Upper lobe of left lung (tissue), 6 donors: Measurements from ENCODE around the gene UVSSA. TPM values are rescaled to one million over a fixed set of nuclear protein-coding genes. Genes with fewer than 3 reads are reported as not detected.

Source experiments
- ATAC-seq, 2 donors: fragments of 200-7000 bp; cut with Tn5 transposase; one replicate each; pipeline ENCODE4 v1.9.1; 2022; ENCODE audit warnings: mild to moderate bottlenecking in 2 of 2, moderate library complexity in 2 of 2; ENCODE audit not compliant: low FRiP score in 2 of 2
- DNase-seq, 2 donors: peaks; one replicate each; pipeline ENCODE4 v3.0.0-alpha.2; 2019 to 2020
- H3K27ac ChIP-seq, 4 donors: fragments of 200-600 bp; sonication (generic); one replicate each; pipeline ENCODE4 v1.5.1; 2016 to 2019
- H3K27me3 ChIP-seq, 4 donors: fragments of 200-600 bp; sonication (generic); one replicate each; pipeline ENCODE4 v1.5.1; 2017 to 2019
- H3K36me3 ChIP-seq, 4 donors: fragments of 200-600 bp; sonication (generic); one replicate each; pipeline ENCODE4 v1.5.1; 2016 to 2019
- H3K4me1 ChIP-seq, 4 donors: fragments of 200-600 bp; sonication (generic); one replicate each; pipeline ENCODE4 v1.5.1; 2018 to 2019
- H3K4me3 ChIP-seq, 4 donors: fragments of 200-600 bp; sonication (generic); one replicate each; pipeline ENCODE4 v1.5.1; 2017 to 2019; ENCODE audit warnings: mild to moderate bottlenecking in 2 of 4, moderate library complexity in 1 of 4
- H3K9me3 ChIP-seq, 4 donors: fragments of 200-600 bp; sonication (generic); one replicate each; pipeline ENCODE4 v1.5.1; 2018 to 2019
- EP300 ChIP-seq, 4 donors: sonication (generic); formaldehyde crosslinking; IDR thresholded peaks; one replicate each; pipeline ENCODE4 v1.5.1; 2017; ENCODE audit warnings: antibody characterized with exemption in 4 of 4, control low read depth in 2 of 4
- POLR2A ChIP-seq, 4 donors: fragments of 450-650 bp; IDR thresholded peaks; one replicate each; pipeline ENCODE4 v1.5.1; 2016 to 2017; ENCODE audit warnings: antibody characterized with exemption in 4 of 4, mild to moderate bottlenecking in 2 of 4
- POLR2AphosphoS5 ChIP-seq, 2 donors: sonication (generic); formaldehyde crosslinking; IDR thresholded peaks; one replicate each; pipeline ENCODE4 v1.5.1; 2017; ENCODE audit warnings: antibody characterized with exemption in 2 of 2
- WGBS, 2 donors: methylation state at CpG; one replicate each; pipeline ENCODE4 v1.1.5; 2017 to 2018; 5-methylcytosine and 5-hydroxymethylcytosine counted together
- total RNA-seq, 6 donors: library from RNA; depleted of rRNA in 4 of 6; stranded (reverse); fragments of >200 nt in 4 of 6; gene quantifications; one replicate each; pipeline versions ENCODE4 v1.1.0 to v1.2.1, GENCODE V29; 2016 to 2021
- TF ChIP-seq, protein P1 (sequence below), 6 experiments: fragments of 450-650 bp in 4 of 6; fragments of 200-600 bp in 2 of 6; sonication (generic) in 2 of 6; IDR thresholded peaks; one replicate each; pipeline ENCODE4 v1.5.1; 2016 to 2019; ENCODE audit warnings: antibody characterized with exemption in 6 of 6
- donor health status: DM: no; HTN: no; CAD: no; lungs with moderate emphysema.
- donor health status: DM: no; HTN: yes; CAD: no; lungs with severe emphysema.

The UVSSA gene
- total RNA-seq, 6 donors from 2014 or later = 15.2 to 138 (median 46.5) TPM

DNA sequence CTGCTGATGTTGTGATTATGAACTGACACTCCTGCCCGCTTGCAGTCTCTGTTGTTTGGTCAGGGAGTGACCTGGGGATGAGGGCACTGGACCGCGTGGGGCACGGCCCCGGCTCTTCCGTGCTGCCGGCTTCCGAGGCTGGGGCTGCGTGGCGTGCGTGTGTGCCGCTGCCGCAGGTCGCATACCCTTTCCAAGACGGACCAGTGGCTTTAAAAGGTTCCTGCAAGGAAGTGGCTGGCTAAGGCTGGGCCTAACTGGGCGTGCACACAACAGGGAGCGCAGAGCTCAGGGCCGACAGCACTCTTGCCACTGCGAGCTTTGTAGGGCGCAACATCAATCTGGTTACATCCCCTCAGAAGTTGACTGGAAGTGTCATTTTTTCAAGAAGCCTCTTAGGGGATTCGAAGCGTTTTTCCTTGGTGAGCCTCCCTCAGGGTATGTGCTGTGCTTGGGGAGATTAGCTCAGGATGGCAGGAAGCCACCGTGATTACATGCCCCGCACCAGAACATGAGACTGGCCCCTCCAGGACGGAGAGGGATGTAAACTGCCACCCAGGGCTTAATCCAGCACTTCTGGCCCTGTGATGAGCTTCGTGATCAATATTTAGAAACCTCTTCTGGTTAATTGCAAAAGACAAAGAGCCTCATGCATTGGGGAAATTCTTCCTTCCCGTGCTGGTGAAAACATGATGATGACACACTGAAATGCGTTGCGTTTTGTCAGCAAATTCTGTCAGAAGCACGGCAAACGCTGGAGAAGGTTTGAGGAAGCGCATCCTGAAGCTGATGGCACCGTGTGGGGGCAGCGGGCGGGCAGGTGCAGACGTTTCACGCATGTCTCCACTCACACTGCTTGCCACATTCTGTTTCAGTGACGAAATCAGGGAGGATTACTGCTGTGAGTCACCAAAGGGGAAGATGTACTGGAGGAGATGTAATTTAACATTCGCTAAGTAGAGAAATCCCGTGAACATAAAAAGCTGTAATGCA is 46.2 kb upstream of the UVSSA start:
- WGBS, 2 donors = 76 to 86% methylated on average over 32 to 40 of the region's 40 CpGs
- DNase-seq (peak; percentile 84 to 89), ATAC-seq (peak; percentile 71 to 91)
- H3K27ac ChIP-seq = peak overlapping the region; percentile 78 to 88 (median 84)
- no peak overlapping the region for H3K4me3 ChIP-seq
- H3K36me3 ChIP-seq = peaks cover 0 to 60% (median 27%) of the 10 kb centered on the region in 4 donors
- H3K27me3 ChIP-seq = no peaks in the 10 kb centered on the region
- H3K4me1 ChIP-seq = peaks cover 10 to 18% (median 10%) of the 10 kb centered on the region in 4 donors
- no peaks in the 10 kb centered on the region for H3K9me3 ChIP-seq
- TF ChIP-seq, protein P1, sequence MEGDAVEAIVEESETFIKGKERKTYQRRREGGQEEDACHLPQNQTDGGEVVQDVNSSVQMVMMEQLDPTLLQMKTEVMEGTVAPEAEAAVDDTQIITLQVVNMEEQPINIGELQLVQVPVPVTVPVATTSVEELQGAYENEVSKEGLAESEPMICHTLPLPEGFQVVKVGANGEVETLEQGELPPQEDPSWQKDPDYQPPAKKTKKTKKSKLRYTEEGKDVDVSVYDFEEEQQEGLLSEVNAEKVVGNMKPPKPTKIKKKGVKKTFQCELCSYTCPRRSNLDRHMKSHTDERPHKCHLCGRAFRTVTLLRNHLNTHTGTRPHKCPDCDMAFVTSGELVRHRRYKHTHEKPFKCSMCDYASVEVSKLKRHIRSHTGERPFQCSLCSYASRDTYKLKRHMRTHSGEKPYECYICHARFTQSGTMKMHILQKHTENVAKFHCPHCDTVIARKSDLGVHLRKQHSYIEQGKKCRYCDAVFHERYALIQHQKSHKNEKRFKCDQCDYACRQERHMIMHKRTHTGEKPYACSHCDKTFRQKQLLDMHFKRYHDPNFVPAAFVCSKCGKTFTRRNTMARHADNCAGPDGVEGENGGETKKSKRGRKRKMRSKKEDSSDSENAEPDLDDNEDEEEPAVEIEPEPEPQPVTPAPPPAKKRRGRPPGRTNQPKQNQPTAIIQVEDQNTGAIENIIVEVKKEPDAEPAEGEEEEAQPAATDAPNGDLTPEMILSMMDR (IDR thresholded peaks at IDR 0.05) = no peak
- no peak for TF ChIP-seq EP300 (IDR thresholded peaks at IDR 0.05)
- TF ChIP-seq POLR2A (IDR thresholded peaks at IDR 0.05) = peak in 1 of 4 donors; percentile 49
- peak; percentile 68 to 85 for TF ChIP-seq POLR2AphosphoS5 (IDR thresholded peaks at IDR 0.05)

DNA sequence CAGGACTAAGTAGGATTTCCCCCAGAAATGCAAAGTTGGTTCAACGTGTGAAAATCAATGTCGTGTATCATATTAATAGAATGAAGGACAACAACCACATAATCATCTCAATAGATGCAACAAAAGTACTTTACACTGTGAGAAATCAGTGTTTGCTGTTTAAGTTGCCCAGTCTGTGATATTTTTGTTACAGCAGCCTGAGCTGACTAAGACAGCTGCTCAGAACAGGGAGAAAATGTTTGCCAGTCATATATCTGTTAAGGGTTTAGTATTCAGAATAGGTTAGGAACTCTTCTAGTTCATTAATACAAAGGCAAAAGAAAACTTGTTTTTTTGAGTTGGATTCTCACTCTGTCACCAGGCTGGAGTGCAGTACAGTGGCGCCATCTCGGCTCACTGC is 44.8 kb upstream of the UVSSA start:
- Histone ChIP-seq H3K27me3 (no peaks in the 10 kb centered on the region), H3K27ac (peak overlapping the region in 1 of 4 donors; percentile 88), H3K4me3 (no peak overlapping the region), H3K9me3 (no peaks in the 10 kb centered on the region), H3K4me1 (peaks cover 10 to 18% (median 14%) of the 10 kb centered on the region in 4 donors), H3K36me3 (peaks cover 0 to 55% (median 27%) of the 10 kb centered on the region in 4 donors)
- TF ChIP-seq, protein P1 (IDR thresholded peaks at IDR 0.05) = no peak
- TF ChIP-seq POLR2AphosphoS5 (IDR thresholded peaks at IDR 0.05) (no peak), POLR2A (IDR thresholded peaks at IDR 0.05) (no peak), EP300 (IDR thresholded peaks at IDR 0.05) (no peak)
- ATAC-seq (no peak), DNase-seq (no peak)
- 25 to 96% methylated on average over 4 of the region's 4 CpGs for WGBS, 2 donors

DNA sequence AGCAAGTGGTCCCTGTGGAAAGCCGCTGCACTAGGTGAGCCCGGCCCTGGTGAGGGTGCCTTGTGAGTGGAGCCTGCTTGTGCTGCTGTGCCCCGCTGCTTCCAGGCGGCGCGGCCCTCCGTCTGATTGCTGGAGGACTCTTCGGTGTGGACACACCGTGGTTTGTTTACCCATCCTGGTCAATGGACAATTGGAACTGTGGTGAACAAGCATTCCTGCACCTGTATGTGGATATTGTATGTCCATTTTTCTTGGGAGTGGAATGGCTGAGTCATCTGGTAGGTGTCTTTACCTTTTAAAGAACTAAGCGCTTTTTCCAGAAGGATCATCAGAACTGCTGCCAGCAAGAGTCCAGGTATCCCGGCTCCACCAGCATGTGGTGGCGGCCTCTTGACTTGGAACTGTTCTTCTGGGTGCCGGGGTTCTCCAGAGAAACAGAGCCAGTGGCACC is 41.7 kb upstream of the UVSSA start:
- Histone ChIP-seq H3K27me3 (no peaks in the 10 kb centered on the region), H3K4me1 (peaks cover 26 to 37% (median 32%) of the 10 kb centered on the region in 4 donors), H3K9me3 (no peaks in the 10 kb centered on the region), H3K27ac (peak overlapping the region in 2 of 4 donors; percentile 19 to 30), H3K4me3 (no peak overlapping the region), H3K36me3 (peaks cover 0 to 26% (median 12%) of the 10 kb centered on the region in 4 donors)
- peak in 1 of 2 donors; percentile 63 for DNase-seq
- ATAC-seq = no peak
- 86 to 92% methylated on average over 8 to 12 of the region's 13 CpGs for WGBS, 2 donors
- TF ChIP-seq, protein P1 (IDR thresholded peaks at IDR 0.05) = no peak
- no peak for TF ChIP-seq POLR2AphosphoS5 (IDR thresholded peaks at IDR 0.05)
- no peak for TF ChIP-seq POLR2A (IDR thresholded peaks at IDR 0.05)
- no peak for TF ChIP-seq EP300 (IDR thresholded peaks at IDR 0.05)

DNA sequence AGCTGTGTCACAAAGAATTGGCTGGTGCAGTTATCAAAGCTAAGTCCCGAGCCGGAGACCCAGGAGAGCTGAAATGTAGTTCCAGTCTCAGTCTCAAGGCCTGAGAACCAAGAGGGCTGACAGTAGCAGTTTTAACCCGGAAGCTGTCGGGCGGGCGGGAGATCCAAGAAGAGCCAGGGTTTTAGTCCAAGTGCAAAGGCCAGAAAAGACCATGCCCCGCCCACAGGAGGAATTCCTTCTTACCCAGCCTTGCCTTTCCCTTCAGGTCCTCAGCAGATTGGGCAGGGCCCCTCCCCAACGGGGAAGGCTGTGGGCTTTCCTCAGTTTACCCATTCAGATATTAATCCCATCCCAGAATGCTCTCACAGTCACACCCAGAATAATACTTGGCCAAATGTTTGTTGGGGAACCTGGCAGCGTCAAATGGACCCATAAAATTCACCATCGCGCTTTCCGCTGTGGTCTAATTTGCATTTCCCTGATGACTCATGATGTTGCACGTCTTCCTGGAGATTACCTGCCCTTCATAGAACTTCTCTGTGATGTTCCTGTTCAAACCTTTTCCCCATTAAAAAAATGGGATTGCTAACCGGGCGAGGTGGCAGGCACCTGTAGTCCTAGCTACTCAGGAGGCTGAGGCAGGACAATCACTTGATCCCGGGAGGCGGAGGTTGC is 41.1 kb upstream of the UVSSA start:
- Histone ChIP-seq H3K36me3 (peaks cover 0 to 19% (median 6%) of the 10 kb centered on the region in 4 donors), H3K9me3 (no peaks in the 10 kb centered on the region), H3K4me1 (peaks cover 23 to 37% (median 33%) of the 10 kb centered on the region in 4 donors), H3K27me3 (no peaks in the 10 kb centered on the region), H3K27ac (peak overlapping the region in 2 of 4 donors; percentile 19 to 30), H3K4me3 (no peak overlapping the region)
- TF ChIP-seq POLR2AphosphoS5 (IDR thresholded peaks at IDR 0.05) (no peak), EP300 (IDR thresholded peaks at IDR 0.05) (no peak), POLR2A (IDR thresholded peaks at IDR 0.05) (no peak)
- TF ChIP-seq, protein P1 (IDR thresholded peaks at IDR 0.05) = no peak
- DNase-seq = no peak
- WGBS, 2 donors = 83 to 91% methylated on average over 17 of the region's 17 CpGs
- no peak for ATAC-seq
